HepG2 (cell line): ENCODE data around the gene PSMB10. TPM values are rescaled to one million over a fixed set of nuclear protein-coding genes. Genes with fewer than 3 reads are reported as not detected.

Experiments used
- AGO1 ChIP-seq: fragments of 200-400 bp; formaldehyde crosslinking; IDR thresholded peaks from 2 replicates; pipeline ENCODE4 v1.6.1; 2017; ENCODE audit warnings: mild to moderate bottlenecking, low read depth, low read length, moderate library complexity; ENCODE audit not compliant: poor library complexity, severe bottlenecking
- FOSL1 ChIP-seq: sonication (generic); formaldehyde crosslinking; IDR thresholded peaks from 2 replicates; pipeline ENCODE4 v1.9.0; 2021; ENCODE audit warnings: missing genetic modification reagents, borderline replicate concordance
- HOXA7 ChIP-seq: sonication (generic); formaldehyde crosslinking; IDR thresholded peaks from 2 replicates; pipeline ENCODE4 v1.8.1; 2022; ENCODE audit warnings: mild to moderate bottlenecking, missing genetic modification reagents, moderate library complexity
- IKZF1 ChIP-seq: fragments of 450-650 bp; IDR thresholded peaks from 2 replicates; pipeline ENCODE4 v1.7.1; 2016
- MAF1 ChIP-seq: sonication (generic); formaldehyde crosslinking; IDR thresholded peaks from 2 replicates; pipeline ENCODE4 v1.5.0; 2020; ENCODE audit warnings: missing genetic modification reagents, borderline replicate concordance
- MATR3 ChIP-seq: sonication (generic); formaldehyde crosslinking; IDR thresholded peaks from 2 replicates; pipeline ENCODE4 v1.4.0; 2020; ENCODE audit warnings: missing genetic modification reagents
- PCBP1 ChIP-seq: fragments of 200-400 bp; formaldehyde crosslinking; IDR thresholded peaks from 2 replicates; pipeline ENCODE4 v1.6.1; 2017; ENCODE audit warnings: mild to moderate bottlenecking, low read depth, low read length, borderline replicate concordance
- SP1 ChIP-seq, 2 experiments: fragments of 450-650 bp in 1 of 2; sonication (generic) in 1 of 2; formaldehyde crosslinking in 1 of 2; IDR thresholded peaks; 2 replicates each; pipeline versions ENCODE4 v1.4.0 to v1.6.1; 2016 to 2020; ENCODE audit warnings: missing genetic modification reagents in 1 of 2
- TBX3 ChIP-seq: fragments of 450-650 bp; IDR thresholded peaks from 2 replicates; pipeline ENCODE4 v1.6.1; 2017; ENCODE audit warnings: antibody characterized with exemption, mild to moderate bottlenecking, inconsistent platforms, borderline replicate concordance
- U2AF2 ChIP-seq: fragments of 200-400 bp; formaldehyde crosslinking; IDR thresholded peaks from 2 replicates; pipeline ENCODE4 v1.6.1; 2017; ENCODE audit warnings: low read depth, mild to moderate bottlenecking, low read length
- ZNF234 ChIP-seq: sonication (generic); formaldehyde crosslinking; conservative IDR thresholded peaks from 2 replicates; pipeline ENCODE4 v1.5.1; 2020; ENCODE audit warnings: mild to moderate bottlenecking, missing genetic modification reagents
- ZNF256 ChIP-seq: sonication (generic); formaldehyde crosslinking; conservative IDR thresholded peaks from 2 replicates; pipeline ENCODE4 v1.4.0; 2020; ENCODE audit warnings: missing genetic modification reagents
- ZNF30 ChIP-seq: sonication (generic); formaldehyde crosslinking; IDR thresholded peaks from 2 replicates; pipeline ENCODE4 v1.5.0; 2020; ENCODE audit warnings: mild to moderate bottlenecking, missing genetic modification reagents
- ZNF317 ChIP-seq: sonication (generic); formaldehyde crosslinking; IDR thresholded peaks from 2 replicates; pipeline ENCODE4 v1.5.0; 2020; ENCODE audit warnings: mild to moderate bottlenecking, missing genetic modification reagents
- ZNF354B ChIP-seq: sonication (generic); formaldehyde crosslinking; IDR thresholded peaks from 2 replicates; pipeline ENCODE4 v1.8.0; 2022; ENCODE audit warnings: mild to moderate bottlenecking, missing genetic modification reagents
- ZNF619 ChIP-seq: sonication (generic); formaldehyde crosslinking; IDR thresholded peaks from 2 replicates; pipeline ENCODE4 v1.4.0; 2020; ENCODE audit warnings: mild to moderate bottlenecking, missing genetic modification reagents
- polyA plus RNA-seq, 8 experiments: library from polyadenylated mRNA; depleted of rRNA in 3 of 8; stranded (reverse) in 7 of 8; unstranded in 1 of 8; fragments of >200 nt; fragmentation: Illumina TruSeq in 4 of 8; extraction: Trizol in 4 of 8; gene quantifications; 2 replicates each; pipeline versions ENCODE4 v1.2.1 to v1.2.3, GENCODE V29; 2011 to 2016; ENCODE audit warnings: low read depth in 4 of 8, missing spikeins in 1 of 8, mixed read lengths in 1 of 8; ENCODE audit not compliant: insufficient read depth in 1 of 8
- total RNA-seq, 5 experiments: library from RNA; depleted of rRNA; stranded (reverse); fragments of >200 nt; fragmentation: Illumina TruSeq; extraction: Trizol; gene quantifications; 2 replicates each; pipeline ENCODE4 v1.2.3, GENCODE V29; 2016; ENCODE audit warnings: low read depth in 1 of 5
- TF ChIP-seq, protein P1 (sequence below): sonication (generic); formaldehyde crosslinking; IDR thresholded peaks from 2 replicates; pipeline ENCODE4 v1.8.1; 2022; ENCODE audit warnings: low read depth, mild to moderate bottlenecking, missing genetic modification reagents
- TF ChIP-seq, protein P2 (sequence below): sonication (generic); formaldehyde crosslinking; IDR thresholded peaks from 2 replicates; pipeline ENCODE4 v1.8.1; 2023; ENCODE audit warnings: mild to moderate bottlenecking, inconsistent platforms, moderate library complexity, missing genetic modification reagents, borderline replicate concordance
- TF ChIP-seq, protein P3 (sequence below): sonication (generic); formaldehyde crosslinking; IDR thresholded peaks from 2 replicates; pipeline ENCODE4 v1.9.0; 2022; ENCODE audit warnings: missing genetic modification reagents, mild to moderate bottlenecking, borderline replicate concordance

PSMB10 gene
- total and polyA plus RNA-seq, 2 of the 13 experiments (the other 11 are each of a cell fraction or from before 2014, with no cell fraction given): 12.7 to 65.9 TPM

DNA sequence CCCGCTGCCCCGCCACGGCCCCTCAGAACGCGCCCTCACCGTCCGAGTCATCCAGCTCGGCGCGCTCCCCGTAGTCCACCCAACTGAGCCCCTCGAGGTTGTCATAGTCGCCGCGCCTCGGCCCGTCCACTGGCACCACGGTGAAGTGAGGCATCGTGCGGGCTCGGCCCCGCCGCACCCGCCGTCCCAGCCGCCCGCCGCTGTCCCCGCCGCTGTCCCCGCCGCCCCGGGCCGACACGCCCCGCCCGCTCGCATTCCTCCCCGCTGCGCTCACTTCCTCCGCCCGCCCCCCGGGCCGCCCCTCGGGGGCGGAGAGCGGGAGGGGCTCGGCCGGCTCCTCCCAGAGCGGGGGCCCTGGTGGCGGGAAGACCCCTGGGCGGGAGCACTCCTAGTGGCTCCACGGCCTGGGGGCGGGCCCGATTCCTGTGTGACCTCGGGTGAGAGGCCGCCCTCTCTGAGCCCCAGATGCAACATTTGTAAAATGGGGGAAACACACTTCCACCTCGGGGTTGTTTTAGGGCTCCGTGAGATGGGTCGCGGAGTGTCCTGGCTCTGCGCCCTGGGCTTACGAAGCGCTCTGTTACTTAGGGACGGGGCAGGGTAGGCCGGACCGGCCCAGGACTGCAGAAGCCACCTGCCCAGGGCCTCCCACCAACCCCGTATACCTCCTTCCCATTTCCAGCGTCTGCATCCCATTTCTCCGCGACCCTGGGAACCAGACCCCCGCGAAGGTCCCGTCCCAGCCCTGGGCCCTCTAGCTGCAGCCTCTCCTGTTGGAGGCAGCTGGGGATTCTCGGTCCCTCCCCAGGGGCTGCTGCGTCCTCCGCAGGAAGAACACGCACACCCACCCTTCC lies 32.0 kb upstream of the PSMB10 start, which contains the start of gene SLC12A4 (continued):
- peak; percentile 67; the same call in 1 of the 2 replicates for TF ChIP-seq ZNF317
- no peak for TF ChIP-seq HOXA7
- TF ChIP-seq, protein P1, sequence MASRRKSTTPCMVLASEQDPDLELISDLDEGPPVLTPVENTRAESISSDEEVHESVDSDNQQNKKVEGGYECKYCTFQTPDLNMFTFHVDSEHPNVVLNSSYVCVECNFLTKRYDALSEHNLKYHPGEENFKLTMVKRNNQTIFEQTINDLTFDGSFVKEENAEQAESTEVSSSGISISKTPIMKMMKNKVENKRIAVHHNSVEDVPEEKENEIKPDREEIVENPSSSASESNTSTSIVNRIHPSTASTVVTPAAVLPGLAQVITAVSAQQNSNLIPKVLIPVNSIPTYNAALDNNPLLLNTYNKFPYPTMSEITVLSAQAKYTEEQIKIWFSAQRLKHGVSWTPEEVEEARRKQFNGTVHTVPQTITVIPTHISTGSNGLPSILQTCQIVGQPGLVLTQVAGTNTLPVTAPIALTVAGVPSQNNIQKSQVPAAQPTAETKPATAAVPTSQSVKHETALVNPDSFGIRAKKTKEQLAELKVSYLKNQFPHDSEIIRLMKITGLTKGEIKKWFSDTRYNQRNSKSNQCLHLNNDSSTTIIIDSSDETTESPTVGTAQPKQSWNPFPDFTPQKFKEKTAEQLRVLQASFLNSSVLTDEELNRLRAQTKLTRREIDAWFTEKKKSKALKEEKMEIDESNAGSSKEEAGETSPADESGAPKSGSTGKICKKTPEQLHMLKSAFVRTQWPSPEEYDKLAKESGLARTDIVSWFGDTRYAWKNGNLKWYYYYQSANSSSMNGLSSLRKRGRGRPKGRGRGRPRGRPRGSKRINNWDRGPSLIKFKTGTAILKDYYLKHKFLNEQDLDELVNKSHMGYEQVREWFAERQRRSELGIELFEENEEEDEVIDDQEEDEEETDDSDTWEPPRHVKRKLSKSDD (CRISPR knock-in tag): peak; percentile 39; the same call in 1 of the 2 replicates
- TF ChIP-seq ZNF30: no peak
- TF ChIP-seq U2AF2: no peak
- no peak for TF ChIP-seq SP1 (IDR thresholded peaks at IDR 0.05)
- TF ChIP-seq SP1 (CRISPR knock-in tag; IDR thresholded peaks at IDR 0.05): peak; percentile 97
- TF ChIP-seq ZNF354B (CRISPR knock-in tag): peak; percentile 85; the same call in 1 of the 2 replicates
- TF ChIP-seq ZNF256: no peak
- TF ChIP-seq PCBP1: peak; percentile 99
- no peak for TF ChIP-seq FOSL1 (CRISPR knock-in tag)
- TF ChIP-seq MATR3 (CRISPR knock-in tag): no peak
- TF ChIP-seq MAF1: no peak
- TF ChIP-seq, protein P2, sequence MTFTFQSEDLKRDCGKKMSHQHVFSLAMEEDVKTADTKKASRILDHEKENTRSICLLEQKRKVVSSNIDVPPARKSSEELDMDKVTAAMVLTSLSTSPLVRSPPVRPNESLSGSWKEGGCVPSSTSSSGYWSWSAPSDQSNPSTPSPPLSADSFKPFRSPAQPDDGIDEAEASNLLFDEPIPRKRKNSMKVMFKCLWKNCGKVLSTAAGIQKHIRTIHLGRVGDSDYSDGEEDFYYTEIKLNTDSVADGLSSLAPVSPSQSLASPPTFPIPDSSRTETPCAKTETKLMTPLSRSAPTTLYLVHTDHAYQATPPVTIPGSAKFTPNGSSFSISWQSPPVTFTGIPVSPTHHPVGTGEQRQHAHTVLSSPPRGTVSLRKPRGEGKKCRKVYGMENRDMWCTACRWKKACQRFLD (CRISPR knock-in tag): peak; percentile 75; the same call in 1 of the 2 replicates
- TF ChIP-seq AGO1: no peak
- no peak for TF ChIP-seq IKZF1
- 0 out of 2 replicates have a peak, but pooled peaks have one; percentile 31 for TF ChIP-seq ZNF234 (CRISPR knock-in tag)
- TF ChIP-seq, protein P3, sequence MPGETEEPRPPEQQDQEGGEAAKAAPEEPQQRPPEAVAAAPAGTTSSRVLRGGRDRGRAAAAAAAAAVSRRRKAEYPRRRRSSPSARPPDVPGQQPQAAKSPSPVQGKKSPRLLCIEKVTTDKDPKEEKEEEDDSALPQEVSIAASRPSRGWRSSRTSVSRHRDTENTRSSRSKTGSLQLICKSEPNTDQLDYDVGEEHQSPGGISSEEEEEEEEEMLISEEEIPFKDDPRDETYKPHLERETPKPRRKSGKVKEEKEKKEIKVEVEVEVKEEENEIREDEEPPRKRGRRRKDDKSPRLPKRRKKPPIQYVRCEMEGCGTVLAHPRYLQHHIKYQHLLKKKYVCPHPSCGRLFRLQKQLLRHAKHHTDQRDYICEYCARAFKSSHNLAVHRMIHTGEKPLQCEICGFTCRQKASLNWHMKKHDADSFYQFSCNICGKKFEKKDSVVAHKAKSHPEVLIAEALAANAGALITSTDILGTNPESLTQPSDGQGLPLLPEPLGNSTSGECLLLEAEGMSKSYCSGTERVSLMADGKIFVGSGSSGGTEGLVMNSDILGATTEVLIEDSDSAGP (CRISPR knock-in tag): peak; percentile 60
- TF ChIP-seq TBX3: no peak
- peak; percentile 90 for TF ChIP-seq ZNF619 (CRISPR knock-in tag)
